ENCODE results near the gene DOCK2. TPM values are rescaled to one million over a fixed set of nuclear protein-coding genes. Genes with fewer than 3 reads are reported as not detected.

Gene DOCK2
- total RNA-seq, 1 donor from 2014 or later = 4.2 TPM

DNA sequence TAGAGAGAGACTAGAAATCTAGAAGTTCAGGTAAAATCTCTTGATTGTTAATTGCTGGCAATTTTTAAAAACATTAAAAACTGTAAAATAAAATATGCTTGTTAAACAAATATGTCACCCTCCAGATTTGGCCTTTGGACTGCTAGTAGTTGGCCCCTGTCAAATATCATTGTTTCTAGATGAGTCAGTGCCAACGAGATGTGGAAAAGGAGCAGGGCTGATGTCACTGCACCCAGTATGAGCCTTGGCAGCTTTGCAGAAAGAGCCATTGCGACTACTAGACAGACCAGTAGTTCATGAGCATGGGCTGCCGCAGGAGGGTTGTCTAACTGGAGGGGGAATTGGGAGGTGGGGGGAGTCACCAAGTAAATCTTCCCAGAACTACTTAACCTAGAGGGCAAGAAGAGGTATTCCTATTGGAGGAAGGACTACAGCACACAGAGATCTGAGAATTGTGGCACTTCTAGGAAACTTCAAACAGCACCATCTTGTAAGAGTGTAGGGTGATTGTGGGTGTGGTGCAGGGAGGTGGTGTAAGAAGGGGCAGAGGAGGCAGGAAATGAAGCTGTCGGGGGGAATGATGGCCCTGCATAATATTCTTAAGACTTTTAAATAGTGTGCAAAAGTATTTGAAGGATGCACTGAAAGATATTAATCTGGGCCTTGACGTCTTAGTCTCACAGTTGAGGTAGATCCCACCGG, 7.1 kb upstream of the DOCK2 start:
- intact Hi-C loops (cut with micrococcal nuclease) = no loop called here
- H3K4me3 ChIP-seq = no peak overlapping the region
- no peaks in the 10 kb centered on the region for H3K36me3 ChIP-seq
- no peak for DNase-seq
- H3K27ac ChIP-seq (replicated peaks) = no peak overlapping the region
- TF ChIP-seq, protein P1, sequence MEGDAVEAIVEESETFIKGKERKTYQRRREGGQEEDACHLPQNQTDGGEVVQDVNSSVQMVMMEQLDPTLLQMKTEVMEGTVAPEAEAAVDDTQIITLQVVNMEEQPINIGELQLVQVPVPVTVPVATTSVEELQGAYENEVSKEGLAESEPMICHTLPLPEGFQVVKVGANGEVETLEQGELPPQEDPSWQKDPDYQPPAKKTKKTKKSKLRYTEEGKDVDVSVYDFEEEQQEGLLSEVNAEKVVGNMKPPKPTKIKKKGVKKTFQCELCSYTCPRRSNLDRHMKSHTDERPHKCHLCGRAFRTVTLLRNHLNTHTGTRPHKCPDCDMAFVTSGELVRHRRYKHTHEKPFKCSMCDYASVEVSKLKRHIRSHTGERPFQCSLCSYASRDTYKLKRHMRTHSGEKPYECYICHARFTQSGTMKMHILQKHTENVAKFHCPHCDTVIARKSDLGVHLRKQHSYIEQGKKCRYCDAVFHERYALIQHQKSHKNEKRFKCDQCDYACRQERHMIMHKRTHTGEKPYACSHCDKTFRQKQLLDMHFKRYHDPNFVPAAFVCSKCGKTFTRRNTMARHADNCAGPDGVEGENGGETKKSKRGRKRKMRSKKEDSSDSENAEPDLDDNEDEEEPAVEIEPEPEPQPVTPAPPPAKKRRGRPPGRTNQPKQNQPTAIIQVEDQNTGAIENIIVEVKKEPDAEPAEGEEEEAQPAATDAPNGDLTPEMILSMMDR (IDR thresholded peaks at IDR 0.05; ENCODE audit: borderline replicate concordance) = no peak
- H3K27me3 ChIP-seq (ENCODE audit: low read depth) = peaks cover 7% of the 10 kb centered on the region
- peaks cover 6% of the 10 kb centered on the region for H3K9me3 ChIP-seq (replicated peaks)
- no peaks in the 10 kb centered on the region for H3K4me1 ChIP-seq

DNA sequence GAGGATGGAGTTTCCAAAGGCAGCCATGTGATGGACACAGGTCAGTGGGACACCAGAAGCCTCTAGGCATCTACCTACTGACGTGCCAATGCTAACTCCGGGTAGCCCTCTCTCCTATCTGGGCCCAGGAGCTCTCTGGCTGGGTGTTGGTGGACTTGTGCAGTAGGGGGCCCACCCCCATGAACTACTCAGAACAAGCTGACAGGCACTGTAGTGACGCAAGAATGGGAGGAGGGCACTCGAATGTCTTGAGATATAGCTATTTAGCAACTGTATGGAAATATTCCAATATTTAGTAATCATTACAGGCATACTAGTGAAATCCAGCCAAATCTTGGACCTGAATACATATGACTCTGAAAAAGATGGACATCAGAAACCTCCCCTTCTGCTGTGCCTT, 5.7 kb upstream of the DOCK2 start:
- no peaks in the 10 kb centered on the region for H3K36me3 ChIP-seq
- H3K27ac ChIP-seq (replicated peaks) = no peak overlapping the region
- H3K4me3 ChIP-seq = no peak overlapping the region
- no peak for DNase-seq
- intact Hi-C loops (cut with micrococcal nuclease) = no loop called here
- TF ChIP-seq, protein P1 (IDR thresholded peaks at IDR 0.05; ENCODE audit: borderline replicate concordance) = no peak
- peaks cover 11% of the 10 kb centered on the region for H3K27me3 ChIP-seq (ENCODE audit: low read depth)
- no peaks in the 10 kb centered on the region for H3K4me1 ChIP-seq
- peaks cover 6% of the 10 kb centered on the region for H3K9me3 ChIP-seq (replicated peaks)

DNA sequence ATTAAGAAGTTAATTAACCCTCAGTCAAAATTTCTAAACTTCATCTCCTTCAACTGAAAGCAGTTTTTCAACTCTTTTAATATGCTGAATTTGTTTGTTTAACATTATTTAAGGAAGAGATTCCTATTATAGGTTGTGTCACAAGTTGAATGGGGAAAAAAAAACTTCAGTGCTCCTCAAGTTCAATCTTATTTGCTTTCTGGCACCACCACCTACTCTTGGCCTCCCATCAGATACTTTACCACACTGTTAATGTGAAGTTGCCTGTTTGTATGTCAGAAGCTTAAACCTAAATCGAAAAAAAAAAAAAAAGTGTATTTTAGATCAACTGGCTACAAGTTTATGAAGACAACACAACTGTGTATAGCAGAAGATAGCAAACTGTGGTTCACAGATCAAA, 4.1 kb upstream of the DOCK2 start:
- TF ChIP-seq, protein P1 (IDR thresholded peaks at IDR 0.05; ENCODE audit: borderline replicate concordance) = no peak

DNA sequence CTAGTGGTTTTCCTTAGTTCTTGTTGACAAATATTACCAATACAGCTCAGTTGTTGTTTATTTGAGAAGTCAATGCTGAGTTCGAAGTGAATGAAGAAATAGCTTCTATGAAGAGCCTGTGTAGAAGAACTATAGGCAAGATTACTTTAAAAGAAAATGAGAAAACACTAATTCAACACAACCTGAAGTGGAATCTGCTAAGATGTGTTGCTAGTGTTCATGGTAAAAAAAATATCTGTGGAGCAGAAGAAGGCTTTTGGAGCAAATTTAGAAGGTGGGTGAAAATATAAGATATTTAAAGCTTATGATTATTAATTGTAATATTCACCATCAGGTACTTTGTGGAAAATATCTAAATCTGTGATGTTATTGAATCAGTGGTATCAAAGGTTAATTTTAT, 2.5 kb upstream of the DOCK2 start:
- Histone ChIP-seq H3K27ac (replicated peaks) (no peak overlapping the region), H3K27me3 (ENCODE audit: low read depth) (peaks cover 38% of the 10 kb centered on the region), H3K4me1 (peaks cover 7% of the 10 kb centered on the region), H3K4me3 (no peak overlapping the region), H3K36me3 (no peaks in the 10 kb centered on the region), H3K9me3 (replicated peaks) (peaks cover 13% of the 10 kb centered on the region)
- TF ChIP-seq, protein P1 (IDR thresholded peaks at IDR 0.05; ENCODE audit: borderline replicate concordance) = no peak
- no peak for DNase-seq
- intact Hi-C loops (cut with micrococcal nuclease) = no loop called here

More for the DNA sequence above, 4.1 kb upstream of the DOCK2 start:
- H3K4me1 ChIP-seq = peaks cover 7% of the 10 kb centered on the region
- intact Hi-C loops (cut with micrococcal nuclease) = no loop called here
- no peak overlapping the region for H3K4me3 ChIP-seq
- H3K27me3 ChIP-seq (ENCODE audit: low read depth) = peaks cover 27% of the 10 kb centered on the region
- no peak overlapping the region for H3K27ac ChIP-seq (replicated peaks)
- peaks cover 6% of the 10 kb centered on the region for H3K9me3 ChIP-seq (replicated peaks)
- H3K36me3 ChIP-seq = no peaks in the 10 kb centered on the region
- DNase-seq = no peak

DNA sequence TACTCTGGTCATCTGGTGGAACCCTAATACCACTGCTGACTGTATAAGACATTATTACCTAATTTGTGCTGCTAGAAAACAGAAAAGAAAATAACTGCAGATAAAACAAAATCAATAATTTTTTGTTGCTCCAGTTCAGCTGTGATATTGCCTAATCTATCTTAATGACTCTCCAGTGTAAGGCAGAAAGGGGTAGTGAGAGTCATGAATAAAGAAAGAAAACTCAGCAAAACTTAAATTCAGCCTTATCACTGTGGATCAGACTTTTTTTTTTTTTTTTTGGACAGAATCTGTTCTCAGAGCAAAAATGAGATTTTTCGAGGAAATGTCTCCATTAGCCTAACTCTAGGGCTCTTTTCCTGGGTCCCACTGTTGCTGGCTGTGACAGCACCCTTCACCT, 1.1 kb upstream of the DOCK2 start:
- Histone ChIP-seq H3K27ac (replicated peaks) (no peak overlapping the region), H3K9me3 (replicated peaks) (peaks cover 18% of the 10 kb centered on the region)

More for the DNA sequence above, 1.1 kb upstream of the DOCK2 start:
- TF ChIP-seq, protein P1 (IDR thresholded peaks at IDR 0.05; ENCODE audit: borderline replicate concordance) = no peak
- Histone ChIP-seq H3K27me3 (ENCODE audit: low read depth) (peaks cover 38% of the 10 kb centered on the region), H3K4me1 (peaks cover 7% of the 10 kb centered on the region), H3K36me3 (no peaks in the 10 kb centered on the region), H3K4me3 (no peak overlapping the region)
- DNase-seq = no peak
- intact Hi-C loops (cut with micrococcal nuclease) = no loop called here

All from left ventricle myocardium inferior (tissue), 1 donor.